Sigmoid colon (tissue), 7 donors: ENCODE results near the gene ZMIZ1. TPM values are rescaled to one million over a fixed set of nuclear protein-coding genes. Genes with fewer than 3 reads are reported as not detected.

ENCODE experiments used
- DNase-seq: peaks from one replicate; pipeline ENCODE4 v3.0.0-alpha.2; 2019
- H3K27ac ChIP-seq, 4 donors: fragments of 200-600 bp; sonication (generic); one replicate each; pipeline ENCODE4 v1.5.1; 2016 to 2019; ENCODE audit warnings: mild to moderate bottlenecking in 1 of 4
- H3K27me3 ChIP-seq, 3 donors: fragments of 200-600 bp; sonication (generic); one replicate each; pipeline ENCODE4 v1.5.1; 2019; ENCODE audit warnings: mild to moderate bottlenecking in 1 of 3
- H3K36me3 ChIP-seq, 4 donors: fragments of 200-600 bp; sonication (generic); one replicate each; pipeline ENCODE4 v1.5.1; 2016 to 2019
- H3K4me1 ChIP-seq, 4 donors: fragments of 200-600 bp; sonication (generic); one replicate each; pipeline ENCODE4 v1.5.1; 2017 to 2019
- H3K4me3 ChIP-seq, 4 donors: fragments of 200-600 bp; sonication (generic); one replicate each; pipeline ENCODE4 v1.5.1; 2017 to 2019; ENCODE audit warnings: mild to moderate bottlenecking in 2 of 4, moderate library complexity in 1 of 4
- H3K9me3 ChIP-seq, 4 donors: fragments of 200-600 bp in 3 of 4; sonication (generic) in 3 of 4; one replicate each; pipeline versions ENCODE4 v1.5.1 to v1.6.1; 2013 to 2019
- CTCF ChIP-seq, 4 experiments: fragments of 450-650 bp in 3 of 4; fragments of 200-600 bp in 1 of 4; IDR thresholded peaks; one replicate each; pipeline ENCODE4 v1.5.1; 2016 to 2019; ENCODE audit warnings: antibody characterized with exemption in 4 of 4, mild to moderate bottlenecking in 3 of 4, moderate library complexity in 2 of 4
- EP300 ChIP-seq, 4 donors: sonication (generic); formaldehyde crosslinking; IDR thresholded peaks; one replicate each; pipeline ENCODE4 v1.6.1; 2017; ENCODE audit warnings: antibody characterized with exemption in 4 of 4
- POLR2A ChIP-seq, 2 donors: fragments of 450-650 bp; IDR thresholded peaks; one replicate each; pipeline ENCODE4 v1.6.1; 2016; ENCODE audit warnings: antibody characterized with exemption in 2 of 2, mild to moderate bottlenecking in 2 of 2, moderate library complexity in 2 of 2
- POLR2AphosphoS5 ChIP-seq, 4 donors: sonication (generic); formaldehyde crosslinking; IDR thresholded peaks; one replicate each; pipeline ENCODE4 v1.6.1; 2017; ENCODE audit warnings: antibody characterized with exemption in 4 of 4
- WGBS, 2 donors: extraction: QIAGEN DNeasy Blood & Tissue Kit; methylation state at CpG; one replicate each; pipeline ENCODE4 v1.1.7; 2013; 5-methylcytosine and 5-hydroxymethylcytosine counted together
- intact Hi-C: fragments of 100-400 bp; cut with DNase I; formaldehyde crosslinking; loops from one replicate; pipeline ENCODE4 v1.15.1; 2023
- polyA plus RNA-seq, 3 donors: library from polyadenylated mRNA; stranded (reverse); fragments of 200-250 nt; gene quantifications; one replicate each; pipeline ENCODE4 v1.2.3, GENCODE V29; 2013
- total RNA-seq, 4 donors: library from RNA; depleted of rRNA; stranded (reverse); fragments of >200 nt; gene quantifications; one replicate each; pipeline ENCODE4 v1.1.0, GENCODE V29; 2016
- donor health status: healthy with polysubstance abuse.
- donor health status: Bipolar disorder and iron deficiency.
- donor health status: healthy.

ZMIZ1 gene
- total and polyA plus RNA-seq, 7 donors = 17.4 to 49.3 (median 31.5) TPM

GRCh38 chr10:79072041-79072441 is 3.3 kb downstream of the ZMIZ1 start:
- Histone ChIP-seq H3K36me3 (no peaks in the 10 kb centered on the region), H3K27ac (peak overlapping the region; percentile 96 to 100 (median 99)), H3K4me1 (peaks cover 2 to 71% (median 66%) of the 10 kb centered on the region in 4 donors), H3K4me3 (peak overlapping the region; percentile 70 to 96 (median 84)), H3K9me3 (no peaks in the 10 kb centered on the region), H3K27me3 (no peaks in the 10 kb centered on the region)
- DNase-seq = no peak
- TF ChIP-seq CTCF (IDR thresholded peaks at IDR 0.05) = no peak
- TF ChIP-seq EP300 (IDR thresholded peaks at IDR 0.05) = peak in 2 of 4 donors; percentile 24 to 64
- peak; percentile 35 to 73 (median 54) for TF ChIP-seq POLR2AphosphoS5 (IDR thresholded peaks at IDR 0.05)
- TF ChIP-seq POLR2A (IDR thresholded peaks at IDR 0.05) = no peak
- 25 to 52% methylated on average over 8 of the region's 8 CpGs for WGBS, 2 donors
- intact Hi-C loops = no loop called here

- H3K27me3 ChIP-seq = no peaks in the 10 kb centered on the region
- intact Hi-C loops = no loop called here
- TF ChIP-seq POLR2AphosphoS5 (IDR thresholded peaks at IDR 0.05) (no peak), EP300 (IDR thresholded peaks at IDR 0.05) (no peak), POLR2A (IDR thresholded peaks at IDR 0.05) (no peak), CTCF (IDR thresholded peaks at IDR 0.05) (no peak)
- H3K36me3 ChIP-seq = no peaks in the 10 kb centered on the region
- peaks cover 0 to 74% (median 71%) of the 10 kb centered on the region in 4 donors for H3K4me1 ChIP-seq
- WGBS, 2 donors = 80 to 84% methylated on average over 4 of the region's 4 CpGs
- no peak for DNase-seq
- no peaks in the 10 kb centered on the region for H3K9me3 ChIP-seq
- peak overlapping the region; percentile 96 to 100 (median 99) for H3K27ac ChIP-seq
- H3K4me3 ChIP-seq = peak overlapping the region in 1 of 4 donors; percentile 18
Observed at GRCh38 chr10:79072994-79073645, 4.4 kb downstream of the ZMIZ1 start.

GRCh38 chr10:79073784-79074432 is 5.1 kb downstream of the ZMIZ1 start:
- TF ChIP-seq POLR2AphosphoS5 (IDR thresholded peaks at IDR 0.05) (no peak), EP300 (IDR thresholded peaks at IDR 0.05) (no peak), CTCF (IDR thresholded peaks at IDR 0.05) (no peak), POLR2A (IDR thresholded peaks at IDR 0.05) (no peak)
- Histone ChIP-seq H3K4me3 (peak overlapping the region in 1 of 4 donors; percentile 18), H3K4me1 (peaks cover 0 to 77% (median 75%) of the 10 kb centered on the region in 4 donors), H3K27ac (peak overlapping the region; percentile 96 to 100 (median 99)), H3K36me3 (no peaks in the 10 kb centered on the region), H3K9me3 (no peaks in the 10 kb centered on the region), H3K27me3 (no peaks in the 10 kb centered on the region)
- intact Hi-C loops = no loop called here
- DNase-seq = peak; percentile 84
- 17 to 49% methylated on average over 15 of the region's 15 CpGs for WGBS, 2 donors

GRCh38 chr10:79074732-79075131 is 6.0 kb downstream of the ZMIZ1 start:
- H3K4me1 ChIP-seq = peaks cover 0 to 86% (median 84%) of the 10 kb centered on the region in 4 donors
- intact Hi-C loops = no loop called here

More at GRCh38 chr10:79074732-79075131, 6.0 kb downstream of the ZMIZ1 start:
- no peak overlapping the region for H3K4me3 ChIP-seq
- no peak for DNase-seq
- H3K9me3 ChIP-seq = no peaks in the 10 kb centered on the region
- WGBS, 2 donors = 11 to 46% methylated on average over 4 of the region's 4 CpGs
- H3K36me3 ChIP-seq = no peaks in the 10 kb centered on the region
- H3K27ac ChIP-seq = peak overlapping the region in 3 of 4 donors; percentile 99 to 100 (median 99)
- no peaks in the 10 kb centered on the region for H3K27me3 ChIP-seq
- TF ChIP-seq POLR2AphosphoS5 (IDR thresholded peaks at IDR 0.05) (no peak), EP300 (IDR thresholded peaks at IDR 0.05) (no peak), CTCF (IDR thresholded peaks at IDR 0.05) (no peak), POLR2A (IDR thresholded peaks at IDR 0.05) (no peak)
